Gastrocnemius medialis (tissue), 4 donors: Measurements from ENCODE around the gene ADAMTS2. TPM values are rescaled to one million over a fixed set of nuclear protein-coding genes. Genes with fewer than 3 reads are reported as not detected.

ENCODE experiments used
- ATAC-seq, 2 donors: fragments of 150-250 bp; one replicate each; pipeline ENCODE4 v1.9.1; 2016
- DNase-seq, 2 donors: peaks; one replicate each; pipeline ENCODE4 v3.0.0-alpha.2; 2019
- H3K27ac ChIP-seq, 4 donors: fragments of 200-600 bp; sonication (generic); 1 replicate in 1 of 4; 2 replicates in 3 of 4; pipeline ENCODE4 v1.5.1; 2016 to 2018; ENCODE audit warnings: mild to moderate bottlenecking in 2 of 4, moderate library complexity in 1 of 4
- H3K27me3 ChIP-seq, 3 donors: fragments of 200-600 bp; sonication (generic) in 2 of 3; 1 replicate in 1 of 3; 2 replicates in 2 of 3; pipeline versions ENCODE4 v1.5.1 to v1.6.0; 2016 to 2019; ENCODE audit warnings: mild to moderate bottlenecking in 1 of 3, moderate library complexity in 1 of 3
- H3K36me3 ChIP-seq, 2 donors: fragments of 200-600 bp; sonication (generic) in 1 of 2; one replicate each; pipeline ENCODE4 v1.5.1; 2017 to 2018
- H3K4me1 ChIP-seq, 2 donors: fragments of 200-600 bp; sonication (generic) in 1 of 2; one replicate each; pipeline ENCODE4 v1.5.1; 2016 to 2017; ENCODE audit warnings: mild to moderate bottlenecking in 2 of 2
- H3K4me3 ChIP-seq, 4 donors: fragments of 200-600 bp; sonication (generic) in 3 of 4; 1 replicate in 1 of 4; 2 replicates in 3 of 4; pipeline ENCODE4 v1.5.1; 2016 to 2019; ENCODE audit warnings: mild to moderate bottlenecking in 2 of 4
- H3K9me3 ChIP-seq, 3 donors: fragments of 200-600 bp; sonication (generic) in 2 of 3; 1 replicate in 1 of 3; 2 replicates in 2 of 3; pipeline ENCODE4 v1.5.1; 2016 to 2019
- POLR2A ChIP-seq, 2 donors: fragments of 450-650 bp; IDR thresholded peaks; one replicate each; pipeline ENCODE4 v1.6.1; 2017; ENCODE audit warnings: antibody characterized with exemption in 2 of 2, mild to moderate bottlenecking in 2 of 2, moderate library complexity in 2 of 2
- in situ Hi-C, 4 donors: fragments of 200-750 bp; cut with MboI; loops; one replicate each; pipeline versions ENCODE4 v1.15.0 to v1.8.0; 2017; ENCODE audit warnings: low sequenced_read_pairs in 4 of 4
- intact Hi-C: fragments of 100-400 bp; cut with DNase I; formaldehyde crosslinking; loops from one replicate; pipeline ENCODE4 v1.15.1; 2023; ENCODE audit warnings: low total_unique reads
- total RNA-seq, 4 donors: library from RNA; depleted of rRNA; stranded (reverse); fragments of >200 nt; gene quantifications; one replicate each; pipeline versions ENCODE4 v1.1.0 to v1.2.3, GENCODE V29; 2016
- TF ChIP-seq, protein P1 (sequence below), 5 experiments: fragments of 450-650 bp in 3 of 5; fragments of 200-600 bp in 2 of 5; sonication (generic) in 2 of 5; IDR thresholded peaks in 4 of 5; conservative IDR thresholded peaks in 1 of 5; 1 replicate in 4 of 5; 2 replicates in 1 of 5; pipeline ENCODE4 v1.5.1; 2016 to 2019; ENCODE audit warnings: antibody characterized with exemption in 5 of 5, mild to moderate bottlenecking in 3 of 5, moderate library complexity in 3 of 5

Gene ADAMTS2
- total RNA-seq, 4 donors from 2014 or later = 0.78 to 3.8 (median 2.0) TPM

DNA sequence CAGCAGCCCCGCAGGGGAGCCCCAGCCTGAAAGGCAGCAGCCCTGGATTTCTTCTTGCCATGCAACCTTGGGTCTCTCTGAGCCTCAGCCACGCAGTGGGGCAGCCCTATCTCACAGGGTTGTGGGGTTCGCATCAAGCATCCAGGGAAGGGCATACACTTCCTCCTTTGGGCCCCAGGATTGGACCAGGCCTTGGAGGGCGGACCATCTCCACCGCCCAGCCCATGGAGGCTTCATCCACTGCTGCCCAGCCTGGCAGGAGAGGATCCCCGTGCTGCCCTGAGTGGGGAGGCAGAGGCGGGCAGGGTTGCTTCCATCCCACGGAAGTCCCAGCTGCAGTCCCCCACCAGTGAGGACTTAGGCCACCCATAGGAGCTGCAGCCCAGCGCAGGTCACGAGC, 5.3 kb downstream of the ADAMTS2 start:
- no peak for TF ChIP-seq POLR2A (IDR thresholded peaks at IDR 0.05)
- TF ChIP-seq, protein P1, sequence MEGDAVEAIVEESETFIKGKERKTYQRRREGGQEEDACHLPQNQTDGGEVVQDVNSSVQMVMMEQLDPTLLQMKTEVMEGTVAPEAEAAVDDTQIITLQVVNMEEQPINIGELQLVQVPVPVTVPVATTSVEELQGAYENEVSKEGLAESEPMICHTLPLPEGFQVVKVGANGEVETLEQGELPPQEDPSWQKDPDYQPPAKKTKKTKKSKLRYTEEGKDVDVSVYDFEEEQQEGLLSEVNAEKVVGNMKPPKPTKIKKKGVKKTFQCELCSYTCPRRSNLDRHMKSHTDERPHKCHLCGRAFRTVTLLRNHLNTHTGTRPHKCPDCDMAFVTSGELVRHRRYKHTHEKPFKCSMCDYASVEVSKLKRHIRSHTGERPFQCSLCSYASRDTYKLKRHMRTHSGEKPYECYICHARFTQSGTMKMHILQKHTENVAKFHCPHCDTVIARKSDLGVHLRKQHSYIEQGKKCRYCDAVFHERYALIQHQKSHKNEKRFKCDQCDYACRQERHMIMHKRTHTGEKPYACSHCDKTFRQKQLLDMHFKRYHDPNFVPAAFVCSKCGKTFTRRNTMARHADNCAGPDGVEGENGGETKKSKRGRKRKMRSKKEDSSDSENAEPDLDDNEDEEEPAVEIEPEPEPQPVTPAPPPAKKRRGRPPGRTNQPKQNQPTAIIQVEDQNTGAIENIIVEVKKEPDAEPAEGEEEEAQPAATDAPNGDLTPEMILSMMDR (IDR thresholded peaks at IDR 0.05 in 4 of 5, conservative IDR thresholded peaks at IDR 0.05 in 1 of 5) = no peak
- H3K36me3 ChIP-seq = no peaks in the 10 kb centered on the region
- no peak overlapping the region for H3K27ac ChIP-seq
- in situ Hi-C loops = no loop called here
- H3K9me3 ChIP-seq = no peaks in the 10 kb centered on the region
- intact Hi-C loops = no loop called here
- ATAC-seq (no peak), DNase-seq (no peak)
- H3K27me3 ChIP-seq = peaks cover 13 to 30% (median 22%) of the 10 kb centered on the region in 3 donors
- H3K4me1 ChIP-seq = peaks cover 7 to 12% of the 10 kb centered on the region in 2 donors
- no peak overlapping the region for H3K4me3 ChIP-seq

- in situ Hi-C loops (no loop called here), intact Hi-C loops (no loop called here)
- Histone ChIP-seq H3K9me3 (no peaks in the 10 kb centered on the region), H3K27ac (no peak overlapping the region), H3K4me3 (no peak overlapping the region), H3K36me3 (no peaks in the 10 kb centered on the region), H3K27me3 (peaks cover 9 to 25% (median 17%) of the 10 kb centered on the region in 3 donors), H3K4me1 (peaks cover 4 to 9% of the 10 kb centered on the region in 2 donors)
- TF ChIP-seq, protein P1 (IDR thresholded peaks at IDR 0.05 in 4 of 5, conservative IDR thresholded peaks at IDR 0.05 in 1 of 5) = no peak
- no peak for TF ChIP-seq POLR2A (IDR thresholded peaks at IDR 0.05)
- ATAC-seq (no peak), DNase-seq (no peak)
These were observed 6.2 kb downstream of the ADAMTS2 start for GRCh38 chr5:179339081-179339480.

GRCh38 chr5:179337796-179338676, 7.2 kb downstream of the ADAMTS2 start:
- intact Hi-C loops (no loop called here), in situ Hi-C loops (no loop called here)
- H3K27me3 ChIP-seq = peaks cover under 1 to 15% (median 12%) of the 10 kb centered on the region in 3 donors
- no peaks in the 10 kb centered on the region for H3K4me1 ChIP-seq
- H3K27ac ChIP-seq = no peak overlapping the region
- TF ChIP-seq, protein P1 (IDR thresholded peaks at IDR 0.05 in 4 of 5, conservative IDR thresholded peaks at IDR 0.05 in 1 of 5) = no peak
- no peak for TF ChIP-seq POLR2A (IDR thresholded peaks at IDR 0.05)
- no peaks in the 10 kb centered on the region for H3K9me3 ChIP-seq
- H3K36me3 ChIP-seq = no peaks in the 10 kb centered on the region
- no peak for DNase-seq
- ATAC-seq = no peak
- H3K4me3 ChIP-seq = no peak overlapping the region

- ATAC-seq (no peak), DNase-seq (no peak)
- Histone ChIP-seq H3K4me1 (no peaks in the 10 kb centered on the region), H3K4me3 (no peak overlapping the region), H3K27ac (no peak overlapping the region), H3K27me3 (peaks cover 0 to 5% (median 3%) of the 10 kb centered on the region in 3 donors), H3K9me3 (no peaks in the 10 kb centered on the region), H3K36me3 (no peaks in the 10 kb centered on the region)
- TF ChIP-seq, protein P1 (IDR thresholded peaks at IDR 0.05 in 4 of 5, conservative IDR thresholded peaks at IDR 0.05 in 1 of 5) = no peak
- in situ Hi-C loops = no loop called here
- intact Hi-C loops = no loop called here
These were observed 8.1 kb downstream of the ADAMTS2 start for GRCh38 chr5:179336871-179337795.
